WTC11 (cell line): ENCODE measurements around the gene KCNMA1. TPM values are rescaled to one million over a fixed set of nuclear protein-coding genes. Genes with fewer than 3 reads are reported as not detected.

Experiments used
- ATAC-seq: fragments of 200-7000 bp; cut with Tn5 transposase; 2 replicates; pipeline ENCODE4 v1.10.0; 2021; ENCODE audit warnings: mild to moderate bottlenecking, moderate library complexity
- CTCF ChIA-PET: fragments of 300-600 bp; sonication (Branson Sonifier 250); formaldehyde crosslinking; loops from one replicate; lab custom pipeline; 2021; ENCODE audit warnings: antibody characterized with exemption; lab: Charles Lee
- POLR2A ChIA-PET: fragments of 350-600 bp; sonication (Branson Sonifier 250); formaldehyde crosslinking; loops from one replicate; lab custom pipeline; 2021; ENCODE audit warnings: antibody characterized with exemption; lab: Charles Lee
- DNase-seq: peaks from one replicate; pipeline ENCODE4 v3.0.0; 2021; ENCODE audit warnings: low spot score
- H3K27ac Mint-ChIP-seq: 2 replicates; pipeline ENCODE4 v1.8.0; 2021; ENCODE audit warnings: mixed read lengths
- H3K27me3 Mint-ChIP-seq: 2 replicates; pipeline ENCODE4 v1.8.0; 2021; ENCODE audit warnings: low read depth, mild to moderate bottlenecking, moderate library complexity, mixed read lengths
- H3K36me3 Mint-ChIP-seq: 2 replicates; pipeline ENCODE4 v1.8.0; 2021; ENCODE audit warnings: mixed read lengths
- H3K4me1 Mint-ChIP-seq: 2 replicates; pipeline ENCODE4 v1.8.0; 2022; ENCODE audit warnings: mixed read lengths
- H3K4me3 Mint-ChIP-seq: 2 replicates; pipeline ENCODE4 v1.8.0; 2021; ENCODE audit warnings: mild to moderate bottlenecking, moderate library complexity, mixed read lengths
- H3K9me3 Mint-ChIP-seq: 2 replicates; pipeline ENCODE4 v1.8.0; 2021; ENCODE audit warnings: mixed read lengths
- ATF1 ChIP-seq: sonication (generic); formaldehyde crosslinking; IDR thresholded peaks from 2 replicates; pipeline ENCODE4 v1.8.1; 2023; ENCODE audit warnings: mild to moderate bottlenecking, moderate library complexity, missing genetic modification reagents
- ATF2 ChIP-seq: sonication (generic); formaldehyde crosslinking; IDR thresholded peaks from 2 replicates; pipeline ENCODE4 v1.8.1; 2022; ENCODE audit warnings: low read depth, missing genetic modification reagents, borderline replicate concordance
- ATF3 ChIP-seq: sonication (generic); formaldehyde crosslinking; conservative IDR thresholded peaks from 2 replicates; pipeline ENCODE4 v1.8.1; 2022; ENCODE audit warnings: mild to moderate bottlenecking, missing genetic modification reagents
- CREM ChIP-seq: sonication (generic); formaldehyde crosslinking; IDR thresholded peaks from 2 replicates; pipeline ENCODE4 v1.8.1; 2022; ENCODE audit warnings: mild to moderate bottlenecking, missing genetic modification reagents, moderate library complexity
- E2F1 ChIP-seq: sonication (generic); formaldehyde crosslinking; IDR thresholded peaks from 2 replicates; pipeline ENCODE4 v1.8.0; 2022; ENCODE audit warnings: mild to moderate bottlenecking, missing genetic modification reagents
- E2F4 ChIP-seq: sonication (generic); formaldehyde crosslinking; IDR thresholded peaks from 2 replicates; pipeline ENCODE4 v1.8.1; 2022; ENCODE audit warnings: low read depth, mild to moderate bottlenecking, moderate library complexity, missing genetic modification reagents, borderline replicate concordance
- EMX1 ChIP-seq: fragments of 250-450 bp; sonication (Bioruptor Pico); IDR thresholded peaks from 2 replicates; pipeline ENCODE4 v1.8.0; 2021; ENCODE audit warnings: mild to moderate bottlenecking
- ERG ChIP-seq: fragments of 250-450 bp; sonication (Bioruptor Pico); IDR thresholded peaks from 2 replicates; pipeline ENCODE4 v1.8.0; 2021; ENCODE audit warnings: mild to moderate bottlenecking
- GRHL2 ChIP-seq: fragments of 250-450 bp; sonication (Bioruptor Pico); IDR thresholded peaks from 2 replicates; pipeline ENCODE4 v1.8.0; 2022; ENCODE audit warnings: mild to moderate bottlenecking, moderate library complexity; ENCODE audit not compliant: insufficient replicate concordance, severe bottlenecking
- GTF2I ChIP-seq: fragments of 250-450 bp; sonication (Bioruptor Pico); conservative IDR thresholded peaks from 2 replicates; pipeline ENCODE4 v1.4.0; 2021; ENCODE audit warnings: mild to moderate bottlenecking
- HMGXB4 ChIP-seq: sonication (generic); formaldehyde crosslinking; IDR thresholded peaks from 2 replicates; pipeline ENCODE4 v1.8.1; 2023; ENCODE audit warnings: mild to moderate bottlenecking, moderate library complexity, missing genetic modification reagents
- JAZF1 ChIP-seq: fragments of 250-450 bp; sonication (Bioruptor Pico); IDR thresholded peaks from 2 replicates; pipeline ENCODE4 v1.9.0; 2021; ENCODE audit warnings: moderate library complexity, mild to moderate bottlenecking, inconsistent platforms
- MYBL2 ChIP-seq: sonication (generic); formaldehyde crosslinking; IDR thresholded peaks from 2 replicates; pipeline ENCODE4 v1.8.1; 2023; ENCODE audit warnings: mild to moderate bottlenecking, moderate library complexity, missing genetic modification reagents
- OVOL2 ChIP-seq: fragments of 250-450 bp; sonication (Bioruptor Pico); IDR thresholded peaks from 2 replicates; pipeline ENCODE4 v1.9.0; 2021; ENCODE audit warnings: mild to moderate bottlenecking, borderline replicate concordance
- RELA ChIP-seq: sonication (generic); formaldehyde crosslinking; IDR thresholded peaks from 2 replicates; pipeline ENCODE4 v1.8.1; 2022; ENCODE audit warnings: missing genetic modification reagents, mild to moderate bottlenecking, borderline replicate concordance
- SOX15 ChIP-seq: fragments of 250-450 bp; sonication (Bioruptor Pico); IDR thresholded peaks from 2 replicates; pipeline ENCODE4 v1.9.0; 2021; ENCODE audit warnings: mild to moderate bottlenecking
- USF1 ChIP-seq: sonication (generic); formaldehyde crosslinking; IDR thresholded peaks from 2 replicates; pipeline ENCODE4 v1.8.0; 2022; ENCODE audit warnings: mild to moderate bottlenecking, missing genetic modification reagents
- USF2 ChIP-seq: sonication (generic); formaldehyde crosslinking; IDR thresholded peaks from 2 replicates; pipeline ENCODE4 v1.8.1; 2023; ENCODE audit warnings: mild to moderate bottlenecking, missing genetic modification reagents, moderate library complexity
- ZNF232 ChIP-seq: sonication (generic); formaldehyde crosslinking; IDR thresholded peaks from 2 replicates; pipeline ENCODE4 v1.8.0; 2022; ENCODE audit warnings: mild to moderate bottlenecking, missing genetic modification reagents
- ZNF396 ChIP-seq: fragments of 250-450 bp; sonication (Bioruptor Pico); IDR thresholded peaks from 2 replicates; pipeline ENCODE4 v1.8.0; 2021; ENCODE audit warnings: mild to moderate bottlenecking, moderate library complexity, borderline replicate concordance
- ZNF416 ChIP-seq: fragments of 250-450 bp; sonication (Bioruptor Pico); IDR thresholded peaks from 2 replicates; pipeline ENCODE4 v1.9.0; 2021; ENCODE audit warnings: mild to moderate bottlenecking, inconsistent platforms
- ZNF423 ChIP-seq: fragments of 250-450 bp; sonication (Bioruptor Pico); IDR thresholded peaks from 2 replicates; pipeline ENCODE4 v2.1.2; 2022; ENCODE audit warnings: mild to moderate bottlenecking, moderate library complexity
- ZNF671 ChIP-seq: fragments of 250-450 bp; sonication (Bioruptor Pico); IDR thresholded peaks from 2 replicates; pipeline ENCODE4 v1.8.0; 2021; ENCODE audit warnings: mild to moderate bottlenecking
- total RNA-seq: library from RNA; stranded (reverse); gene quantifications from 3 replicates; pipeline ENCODE4 v1.2.3, GENCODE V29; 2021

KCNMA1 gene
- total RNA-seq, 1 experiment from 2014 or later, result 7.3 TPM

- CTCF ChIA-PET, result interaction anchor here (1.5 kb wide), 1 partner anchor 21 kb away, joined by 3 read pairs; no protein-coding TSS in a partner anchor
- Mint-ChIP-seq H3K27me3 (no peaks in the 10 kb centered on the region; the same call in 1 of the 2 replicates), H3K27ac (no peak overlapping the region), H3K9me3 (no peaks in the 10 kb centered on the region), H3K4me1 (peaks cover 13% of the 10 kb centered on the region), H3K36me3 (no peaks in the 10 kb centered on the region), H3K4me3 (no peak overlapping the region)
- ATAC-seq (no peak), DNase-seq (no peak)
- no peak for TF ChIP-seq MYBL2 (CRISPR knock-in tag)
- no peak for TF ChIP-seq USF2 (CRISPR knock-in tag)
- TF ChIP-seq JAZF1 (CRISPR knock-in tag), result no peak
- no peak for TF ChIP-seq GTF2I
- no peak for TF ChIP-seq ATF1 (CRISPR knock-in tag)
- POLR2A ChIA-PET, result no interaction called here
Observed at GRCh38 chr10:77195101-77195500, 442.5 kb downstream of the KCNMA1 start.

- Mint-ChIP-seq H3K4me1 (peaks cover 13% of the 10 kb centered on the region), H3K27me3 (no peaks in the 10 kb centered on the region; the same call in 1 of the 2 replicates), H3K27ac (no peak overlapping the region), H3K4me3 (no peak overlapping the region), H3K36me3 (no peaks in the 10 kb centered on the region)
- ATAC-seq, result no peak
- ChIA-PET CTCF (no interaction called here), POLR2A (no interaction called here)
- no peak for DNase-seq
- TF ChIP-seq CREM (CRISPR knock-in tag) (no peak), ZNF671 (CRISPR knock-in tag) (no peak), E2F4 (no peak), ERG (CRISPR knock-in tag) (no peak), HMGXB4 (CRISPR knock-in tag) (no peak), EMX1 (CRISPR knock-in tag) (no peak), RELA (CRISPR knock-in tag) (no peak), ZNF232 (CRISPR knock-in tag) (no peak), ZNF423 (CRISPR knock-in tag) (no peak), ZNF416 (CRISPR knock-in tag) (no peak), SOX15 (CRISPR knock-in tag) (no peak), USF1 (CRISPR knock-in tag) (no peak), ZNF396 (CRISPR knock-in tag) (no peak), GRHL2 (CRISPR knock-in tag) (no peak), OVOL2 (CRISPR knock-in tag) (no peak), E2F1 (CRISPR knock-in tag) (no peak), ATF2 (CRISPR knock-in tag) (no peak), ATF3 (CRISPR knock-in tag) (no peak)
- TF ChIP-seq, all 79 proteins: peak for 0
- no peaks in the 10 kb centered on the region for H3K9me3 Mint-ChIP-seq
Observed at GRCh38 chr10:77193001-77193400, 444.6 kb downstream of the KCNMA1 start.
